Measurements from ENCODE around the gene TYMS. TPM values are rescaled to one million over a fixed set of nuclear protein-coding genes. Genes with fewer than 3 reads are reported as not detected.

TYMS gene
- total and polyA plus RNA-seq, 9 of the 15 experiments (the other 6 are each of a cell fraction or from before 2014, with no cell fraction given), result 69.1 to 409 (median 175) TPM

DNA sequence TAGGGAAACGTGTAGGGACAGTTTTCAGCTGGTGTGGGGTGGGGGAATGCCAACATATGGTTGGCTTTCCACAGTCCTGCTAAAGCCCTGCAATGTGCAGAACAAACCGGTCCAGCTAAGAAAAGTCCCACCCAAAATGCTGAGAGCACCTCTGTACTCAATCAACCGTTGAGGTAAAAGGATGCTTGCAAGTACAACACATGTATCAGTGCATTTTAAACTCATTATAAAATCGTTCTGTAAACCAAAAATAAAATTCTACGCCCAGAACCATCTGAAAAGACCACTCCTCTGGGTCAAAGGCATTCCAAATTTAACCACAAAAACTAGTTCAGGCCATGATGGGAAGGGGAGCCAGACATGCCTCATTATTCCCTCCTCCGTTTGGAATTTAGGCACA, 2.0 kb upstream of the TYMS start (continued):
- TF ChIP-seq, protein P1, sequence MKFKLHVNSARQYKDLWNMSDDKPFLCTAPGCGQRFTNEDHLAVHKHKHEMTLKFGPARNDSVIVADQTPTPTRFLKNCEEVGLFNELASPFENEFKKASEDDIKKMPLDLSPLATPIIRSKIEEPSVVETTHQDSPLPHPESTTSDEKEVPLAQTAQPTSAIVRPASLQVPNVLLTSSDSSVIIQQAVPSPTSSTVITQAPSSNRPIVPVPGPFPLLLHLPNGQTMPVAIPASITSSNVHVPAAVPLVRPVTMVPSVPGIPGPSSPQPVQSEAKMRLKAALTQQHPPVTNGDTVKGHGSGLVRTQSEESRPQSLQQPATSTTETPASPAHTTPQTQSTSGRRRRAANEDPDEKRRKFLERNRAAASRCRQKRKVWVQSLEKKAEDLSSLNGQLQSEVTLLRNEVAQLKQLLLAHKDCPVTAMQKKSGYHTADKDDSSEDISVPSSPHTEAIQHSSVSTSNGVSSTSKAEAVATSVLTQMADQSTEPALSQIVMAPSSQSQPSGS (CRISPR knock-in tag; IDR thresholded peaks at IDR 0.05), result no peak
- no peak for TF ChIP-seq EGR1 (conservative IDR thresholded peaks at IDR 0.05)
- TF ChIP-seq FOXJ2 (tag; IDR thresholded peaks at IDR 0.05), result no peak

DNA sequence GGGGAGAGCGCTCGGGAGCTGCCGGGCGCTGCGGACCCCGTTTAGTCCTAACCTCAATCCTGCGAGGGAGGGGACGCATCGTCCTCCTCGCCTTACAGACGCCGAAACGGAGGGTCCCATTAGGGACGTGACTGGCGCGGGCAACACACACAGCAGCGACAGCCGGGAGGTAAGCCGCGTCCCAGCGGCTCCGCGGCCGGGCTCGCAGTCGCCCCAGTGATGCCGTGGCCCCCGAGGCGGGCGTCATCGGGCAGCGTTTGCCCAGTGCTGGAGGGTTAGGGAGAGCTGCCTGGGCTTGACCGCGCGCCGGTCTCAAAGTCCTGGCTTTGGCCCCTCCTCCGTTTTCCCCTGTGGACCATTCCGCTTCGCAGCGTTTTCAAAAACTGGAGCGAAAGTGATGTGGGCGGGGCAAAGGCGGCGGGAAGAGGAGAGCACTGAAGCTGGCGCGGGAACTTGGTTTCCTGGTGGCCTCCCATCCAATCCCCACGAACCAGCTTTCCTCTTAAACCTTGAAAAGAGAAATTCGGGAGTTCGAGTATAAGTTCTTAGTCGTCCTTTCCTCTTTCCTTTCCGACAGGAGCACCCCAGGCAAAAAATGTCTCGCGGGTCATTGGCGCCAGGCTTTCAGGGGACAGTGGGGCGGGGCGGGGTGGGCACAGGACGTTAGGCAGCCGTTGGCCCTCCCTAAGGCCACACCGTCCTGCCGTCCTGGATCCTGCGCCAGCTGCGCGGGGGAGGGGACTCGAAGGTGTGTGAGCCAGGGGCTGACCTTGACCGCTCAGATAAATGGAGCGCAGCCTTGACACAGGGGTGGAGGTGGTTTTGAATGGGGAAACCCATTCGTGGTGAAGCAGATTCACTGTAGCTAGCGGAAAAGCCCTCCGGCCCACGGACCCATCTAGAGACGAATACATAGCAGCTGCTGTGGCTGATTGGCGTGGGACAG, 821 bp downstream of the TYMS start:
- TSS peak; percentile 41 for BruUV-seq (replicated peaks)
- intact Hi-C loops (cut with micrococcal nuclease) (loop anchor here (2.0 kb wide), 1 partner anchor 33 kb away; no protein-coding TSS in a partner anchor), in situ Hi-C loops (cut with MboI) (no loop called here)
- peaks cover 19 to 27% of the 10 kb centered on the region in 2 experiments; a peak in 4 of 5 replicates for H3K4me1 ChIP-seq (replicated peaks in 1 of 2; ENCODE audit: control insufficient read depth in 2 of 2, insufficient read depth in 2 of 2, low read length in 2 of 2)
- DNase-seq (ENCODE audit: extremely low read depth in 1 of 4, low spot score in 3 of 4) (peak; percentile 83 to 98 (median 87)), FAIRE-seq (peak; percentile 87), ATAC-seq (peak; percentile 89)
- no peaks in the 10 kb centered on the region for H3K9me1 ChIP-seq (ENCODE audit: control insufficient read depth, insufficient read depth, low read length)
- peaks cover 78% of the 10 kb centered on the region for H3K79me2 ChIP-seq (ENCODE audit: control insufficient read depth, insufficient read depth, low read length)
- H3K9ac ChIP-seq (ENCODE audit: insufficient read depth in 1 of 2, low read depth in 2 of 2, low read length in 2 of 2), result peak overlapping the region; percentile 90 to 100
- H3K9me3 ChIP-seq (replicated peaks; ENCODE audit: control insufficient read depth, insufficient read depth, low read depth, low read length), result peaks cover 10% of the 10 kb centered on the region; the same call in 1 of the 2 replicates
- H3K27me3 ChIP-seq (ENCODE audit: control insufficient read depth in 2 of 2, insufficient read depth in 2 of 2, low read length in 2 of 2), result no peaks in the 10 kb centered on the region
- peak overlapping the region; percentile 93 for H2AFZ ChIP-seq (ENCODE audit: low read depth, low read length)
- H3K36me3 ChIP-seq (ENCODE audit: control insufficient read depth, insufficient read depth, low read length), result peaks cover 36% of the 10 kb centered on the region
- POLR2A ChIA-PET, result interaction anchor here (0.5 to 3.4 kb wide), 29 partner anchors 9 to 1839 kb away, joined by 3 to 19 read pairs (median 4); partner anchors contain the start of gene CLUL1
- no peaks in the 10 kb centered on the region for H4K20me1 ChIP-seq (replicated peaks; ENCODE audit: control insufficient read depth, insufficient read depth, low read length)
- CTCF ChIA-PET (ENCODE audit: low intra/inter-chr PET ratio), result no interaction called here
- WGBS (ENCODE audit: insufficient coverage, low coverage, missing lambda C conversion rate), result 1% methylated on average over 59 of the region's 72 CpGs
- H3K4me2 ChIP-seq (ENCODE audit: insufficient read depth, low read length), result peak overlapping the region; percentile 96
- H3K4me3 ChIP-seq, result peak overlapping the region; percentile 93
- H3K27ac ChIP-seq (ENCODE audit: extremely low read depth, low read depth, low read length), result peak overlapping the region; percentile 96
- peak; percentile 31 for TF ChIP-seq HMGN3 (IDR thresholded peaks at IDR 0.05; ENCODE audit: borderline replicate concordance, extremely low read depth, insufficient read length, low read depth, low read length)
- TF ChIP-seq, protein P2, sequence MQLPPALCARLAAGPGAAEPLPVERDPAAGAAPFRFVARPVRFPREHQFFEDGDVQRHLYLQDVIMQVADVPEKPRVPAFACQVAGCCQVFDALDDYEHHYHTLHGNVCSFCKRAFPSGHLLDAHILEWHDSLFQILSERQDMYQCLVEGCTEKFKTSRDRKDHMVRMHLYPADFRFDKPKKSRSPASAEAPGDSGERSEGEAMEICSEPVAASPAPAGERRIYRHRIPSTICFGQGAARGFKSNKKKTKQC (CRISPR knock-in tag; IDR thresholded peaks at IDR 0.05), result no peak; the same call in 1 of the 2 replicates
- no peak for TF ChIP-seq ZNF263 (CRISPR knock-in tag; IDR thresholded peaks at IDR 0.05; ENCODE audit: borderline replicate concordance)
- TF ChIP-seq ZFX (CRISPR knock-in tag; IDR thresholded peaks at IDR 0.05), result no peak
- TF ChIP-seq, protein P3, sequence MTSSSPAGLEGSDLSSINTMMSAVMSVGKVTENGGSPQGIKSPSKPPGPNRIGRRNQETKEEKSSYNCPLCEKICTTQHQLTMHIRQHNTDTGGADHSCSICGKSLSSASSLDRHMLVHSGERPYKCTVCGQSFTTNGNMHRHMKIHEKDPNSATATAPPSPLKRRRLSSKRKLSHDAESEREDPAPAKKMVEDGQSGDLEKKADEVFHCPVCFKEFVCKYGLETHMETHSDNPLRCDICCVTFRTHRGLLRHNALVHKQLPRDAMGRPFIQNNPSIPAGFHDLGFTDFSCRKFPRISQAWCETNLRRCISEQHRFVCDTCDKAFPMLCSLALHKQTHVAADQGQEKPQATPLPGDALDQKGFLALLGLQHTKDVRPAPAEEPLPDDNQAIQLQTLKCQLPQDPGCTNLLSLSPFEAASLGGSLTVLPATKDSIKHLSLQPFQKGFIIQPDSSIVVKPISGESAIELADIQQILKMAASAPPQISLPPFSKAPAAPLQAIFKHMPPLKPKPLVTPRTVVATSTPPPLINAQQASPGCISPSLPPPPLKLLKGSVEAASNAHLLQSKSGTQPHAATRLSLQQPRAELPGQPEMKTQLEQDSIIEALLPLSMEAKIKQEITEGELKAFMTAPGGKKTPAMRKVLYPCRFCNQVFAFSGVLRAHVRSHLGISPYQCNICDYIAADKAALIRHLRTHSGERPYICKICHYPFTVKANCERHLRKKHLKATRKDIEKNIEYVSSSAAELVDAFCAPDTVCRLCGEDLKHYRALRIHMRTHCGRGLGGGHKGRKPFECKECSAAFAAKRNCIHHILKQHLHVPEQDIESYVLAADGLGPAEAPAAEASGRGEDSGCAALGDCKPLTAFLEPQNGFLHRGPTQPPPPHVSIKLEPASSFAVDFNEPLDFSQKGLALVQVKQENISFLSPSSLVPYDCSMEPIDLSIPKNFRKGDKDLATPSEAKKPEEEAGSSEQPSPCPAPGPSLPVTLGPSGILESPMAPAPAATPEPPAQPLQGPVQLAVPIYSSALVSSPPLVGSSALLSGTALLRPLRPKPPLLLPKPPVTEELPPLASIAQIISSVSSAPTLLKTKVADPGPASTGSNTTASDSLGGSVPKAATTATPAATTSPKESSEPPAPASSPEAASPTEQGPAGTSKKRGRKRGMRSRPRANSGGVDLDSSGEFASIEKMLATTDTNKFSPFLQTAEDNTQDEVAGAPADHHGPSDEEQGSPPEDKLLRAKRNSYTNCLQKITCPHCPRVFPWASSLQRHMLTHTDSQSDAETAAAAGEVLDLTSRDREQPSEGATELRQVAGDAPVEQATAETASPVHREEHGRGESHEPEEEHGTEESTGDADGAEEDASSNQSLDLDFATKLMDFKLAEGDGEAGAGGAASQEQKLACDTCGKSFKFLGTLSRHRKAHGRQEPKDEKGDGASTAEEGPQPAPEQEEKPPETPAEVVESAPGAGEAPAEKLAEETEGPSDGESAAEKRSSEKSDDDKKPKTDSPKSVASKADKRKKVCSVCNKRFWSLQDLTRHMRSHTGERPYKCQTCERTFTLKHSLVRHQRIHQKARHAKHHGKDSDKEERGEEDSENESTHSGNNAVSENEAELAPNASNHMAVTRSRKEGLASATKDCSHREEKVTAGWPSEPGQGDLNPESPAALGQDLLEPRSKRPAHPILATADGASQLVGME (CRISPR knock-in tag; IDR thresholded peaks at IDR 0.05), result peak; percentile 76; the same call in 1 of the 2 replicates
- TF ChIP-seq MTF1 (CRISPR knock-in tag; IDR thresholded peaks at IDR 0.05; ENCODE audit: borderline replicate concordance), result no peak
- TF ChIP-seq, protein P4, sequence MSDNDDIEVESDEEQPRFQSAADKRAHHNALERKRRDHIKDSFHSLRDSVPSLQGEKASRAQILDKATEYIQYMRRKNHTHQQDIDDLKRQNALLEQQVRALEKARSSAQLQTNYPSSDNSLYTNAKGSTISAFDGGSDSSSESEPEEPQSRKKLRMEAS (CRISPR knock-in tag; IDR thresholded peaks at IDR 0.05), result peak; percentile 29; the same call in 1 of the 2 replicates
